ENCODE data around the gene SLC39A3.
A peak's percentile ranks its signal among the peaks of the same experiment; 100 is the strongest.

SLC39A3 gene

DNA sequence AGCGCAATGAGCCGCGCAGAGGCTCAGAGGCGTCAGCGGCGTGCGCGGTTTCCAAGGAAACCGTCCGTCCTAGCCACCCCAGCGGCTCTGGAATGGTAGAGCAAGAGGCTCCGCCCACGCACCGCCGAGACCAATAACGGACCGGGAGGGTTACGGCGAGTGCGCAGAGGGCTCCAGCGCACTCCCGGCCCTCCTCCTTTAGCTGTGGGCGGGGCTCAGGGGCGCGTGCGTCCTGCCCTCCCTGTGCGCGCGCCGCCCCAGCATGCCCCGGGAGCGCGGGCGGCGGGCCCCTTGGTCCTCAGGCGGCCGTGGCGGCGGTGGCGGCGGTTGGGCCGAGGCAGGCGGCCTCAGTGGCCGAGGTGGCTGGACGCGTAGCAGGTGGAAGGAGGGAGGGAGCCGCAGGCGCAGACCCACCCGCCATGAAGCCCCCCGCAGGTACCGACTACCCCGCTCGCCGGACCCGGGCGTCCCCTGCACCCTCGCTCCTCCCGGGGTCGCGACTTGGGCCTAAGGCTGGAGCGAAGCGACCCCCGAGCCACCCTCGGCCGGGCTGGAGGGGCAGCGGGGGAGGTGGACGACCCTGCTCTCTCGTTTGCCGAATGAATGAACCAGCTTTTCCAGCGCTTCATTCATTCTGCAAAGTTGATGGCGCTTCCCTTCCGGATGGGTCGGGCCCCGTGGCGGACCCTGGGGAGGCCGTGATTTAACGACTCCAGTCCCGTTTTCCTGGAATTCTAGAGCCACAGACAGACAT is 45.6 kb upstream of the SLC39A3 start, which contains the start of gene THOP1:
THOP1 (plus strand) TSS at position 260 of the 754 bp plus-strand sequence; CDS start at position 420, 160 bp downstream.
- Histone ChIP-seq H3K4me1 (ENCODE audit: insufficient read depth, low read length, severe bottlenecking) (peaks cover 62% of the 10 kb centered on the region), H3K9ac (ENCODE audit: low read length) (peak within 1 kb of the TSS; percentile 99)

DNA sequence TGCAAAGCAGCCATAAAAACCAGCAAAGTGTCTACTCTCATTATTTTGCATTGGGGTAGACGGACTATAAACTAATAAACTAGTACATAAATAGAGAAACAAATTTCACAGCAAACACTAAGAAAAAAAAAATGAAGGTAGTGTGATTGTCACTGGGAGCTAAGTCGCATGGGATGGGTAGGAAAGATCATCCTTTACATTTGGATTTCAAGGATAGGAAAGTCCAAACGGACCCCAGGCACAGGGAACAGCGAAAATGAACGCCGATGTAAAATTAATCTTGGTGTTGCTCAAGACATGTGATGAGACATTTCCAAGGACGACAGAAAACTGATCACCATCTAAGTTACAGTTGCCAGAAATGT is 43.9 kb upstream of the SLC39A3 start:
- Histone ChIP-seq H3K9ac (ENCODE audit: low read length) (peak overlapping the region; percentile 40; the same call in 1 of the 2 replicates), H3K9me3 (ENCODE audit: low read length) (no peaks in the 10 kb centered on the region), H3K79me2 (ENCODE audit: insufficient read depth, low read length) (peaks cover 63% of the 10 kb centered on the region), H3K36me3 (ENCODE audit: insufficient read depth, low read length) (peaks cover 23% of the 10 kb centered on the region; the same call in 1 of the 2 replicates), H3K27ac (ENCODE audit: low read depth, low read length, poor library complexity, severe bottlenecking) (peak overlapping the region; percentile 76), H3K4me1 (ENCODE audit: insufficient read depth, low read length, severe bottlenecking) (peaks cover 54% of the 10 kb centered on the region), H3K4me3 (ENCODE audit: low read depth, low read length, poor library complexity, severe bottlenecking) (peak overlapping the region; percentile 89), H3K4me2 (ENCODE audit: low read length) (peak overlapping the region; percentile 58), H3K9me2 (ENCODE audit: low read depth, low read length) (no peaks in the 10 kb centered on the region), H4K20me1 (ENCODE audit: insufficient read depth, low read length) (no peaks in the 10 kb centered on the region), H3K27me3 (ENCODE audit: insufficient read depth, low read length) (no peaks in the 10 kb centered on the region), H3F3A (ENCODE audit: insufficient read depth, low read length) (no peaks in the 10 kb centered on the region), H2AFZ (ENCODE audit: low read length) (no peak overlapping the region; the same call in 1 of the 2 replicates)
- TF ChIP-seq EZH2 (IDR thresholded peaks at IDR 0.05; ENCODE audit: borderline replicate concordance, low read length), result no peak
- TF ChIP-seq, protein P1, sequence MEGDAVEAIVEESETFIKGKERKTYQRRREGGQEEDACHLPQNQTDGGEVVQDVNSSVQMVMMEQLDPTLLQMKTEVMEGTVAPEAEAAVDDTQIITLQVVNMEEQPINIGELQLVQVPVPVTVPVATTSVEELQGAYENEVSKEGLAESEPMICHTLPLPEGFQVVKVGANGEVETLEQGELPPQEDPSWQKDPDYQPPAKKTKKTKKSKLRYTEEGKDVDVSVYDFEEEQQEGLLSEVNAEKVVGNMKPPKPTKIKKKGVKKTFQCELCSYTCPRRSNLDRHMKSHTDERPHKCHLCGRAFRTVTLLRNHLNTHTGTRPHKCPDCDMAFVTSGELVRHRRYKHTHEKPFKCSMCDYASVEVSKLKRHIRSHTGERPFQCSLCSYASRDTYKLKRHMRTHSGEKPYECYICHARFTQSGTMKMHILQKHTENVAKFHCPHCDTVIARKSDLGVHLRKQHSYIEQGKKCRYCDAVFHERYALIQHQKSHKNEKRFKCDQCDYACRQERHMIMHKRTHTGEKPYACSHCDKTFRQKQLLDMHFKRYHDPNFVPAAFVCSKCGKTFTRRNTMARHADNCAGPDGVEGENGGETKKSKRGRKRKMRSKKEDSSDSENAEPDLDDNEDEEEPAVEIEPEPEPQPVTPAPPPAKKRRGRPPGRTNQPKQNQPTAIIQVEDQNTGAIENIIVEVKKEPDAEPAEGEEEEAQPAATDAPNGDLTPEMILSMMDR (IDR thresholded peaks at IDR 0.05; ENCODE audit: low read length), result no peak

More for the DNA sequence above, 45.6 kb upstream of the SLC39A3 start, which contains the start of gene THOP1:
- no peaks in the 10 kb centered on the region for H3K9me2 ChIP-seq (ENCODE audit: low read depth, low read length)
- no peak within 1 kb of the TSS for H2AFZ ChIP-seq (ENCODE audit: low read length)
- no peaks in the 10 kb centered on the region for H4K20me1 ChIP-seq (ENCODE audit: insufficient read depth, low read length)
- no peak for TF ChIP-seq EZH2 (IDR thresholded peaks at IDR 0.05; ENCODE audit: borderline replicate concordance, low read length)
- TF ChIP-seq, protein P1 (IDR thresholded peaks at IDR 0.05; ENCODE audit: low read length), result no peak
- peaks cover 27% of the 10 kb centered on the region for H3K36me3 ChIP-seq (ENCODE audit: insufficient read depth, low read length)
- no peaks in the 10 kb centered on the region for H3F3A ChIP-seq (ENCODE audit: insufficient read depth, low read length)
- H3K79me2 ChIP-seq (ENCODE audit: insufficient read depth, low read length), result peaks cover 49% of the 10 kb centered on the region
- no peaks in the 10 kb centered on the region for H3K27me3 ChIP-seq (ENCODE audit: insufficient read depth, low read length)
- H3K27ac ChIP-seq (ENCODE audit: low read depth, low read length, poor library complexity, severe bottlenecking), result peak within 1 kb of the TSS; percentile 76
- peak within 1 kb of the TSS; percentile 90 for H3K4me2 ChIP-seq (ENCODE audit: low read length)
- peak within 1 kb of the TSS; percentile 100 for H3K4me3 ChIP-seq (ENCODE audit: low read depth, low read length, poor library complexity, severe bottlenecking)
- H3K9me3 ChIP-seq (ENCODE audit: low read length), result no peaks in the 10 kb centered on the region

DNA sequence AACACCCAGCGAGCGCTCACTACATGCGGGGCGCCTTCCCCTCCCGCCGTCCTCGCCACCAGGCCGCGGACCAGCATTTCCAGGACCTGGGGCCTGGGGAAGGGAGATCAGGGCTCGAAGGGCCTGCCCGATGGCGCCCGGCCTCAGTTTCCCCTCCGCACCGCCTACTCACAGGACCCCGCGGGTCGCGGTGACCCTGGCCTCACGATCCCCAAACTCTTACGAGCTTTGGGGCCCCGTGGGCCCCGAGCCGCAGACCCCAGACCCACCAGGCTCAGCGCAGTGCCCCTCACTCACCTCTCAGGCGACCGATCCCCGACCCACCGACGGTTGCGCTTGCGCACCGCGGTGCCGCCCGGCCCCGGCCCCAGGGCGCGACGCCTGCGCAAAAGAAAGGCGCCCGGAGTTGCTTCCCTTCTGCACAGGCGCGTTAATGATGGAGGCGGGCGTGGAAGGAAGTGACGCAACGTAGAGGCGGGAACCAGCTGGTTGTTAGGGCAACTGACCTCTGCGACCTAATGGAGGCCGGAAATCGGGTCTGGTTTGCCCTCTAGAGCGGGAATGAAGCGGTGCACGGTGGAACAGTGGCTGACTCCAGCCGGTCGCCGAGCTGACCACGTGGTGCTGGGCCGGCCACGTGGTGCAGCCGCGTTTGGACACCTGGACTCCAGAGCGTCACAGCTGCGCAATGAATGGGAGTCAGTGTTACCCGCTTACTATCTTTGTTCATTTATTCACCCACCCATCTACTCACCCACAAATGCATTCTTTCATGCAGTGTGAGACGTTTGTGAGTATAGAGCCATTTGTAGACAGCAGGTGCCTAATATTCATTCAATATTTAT is 43.3 kb upstream of the SLC39A3 start, which contains the start of gene SGTA:
SGTA (minus strand) TSS at position 338 of the 845 bp plus-strand sequence. CDS start 14,205 bp downstream, outside the sequence.
- Histone ChIP-seq H3K9me3 (ENCODE audit: low read length) (no peaks in the 10 kb centered on the region), H3K4me2 (ENCODE audit: low read length) (peak within 1 kb of the TSS; percentile 89), H3K9ac (ENCODE audit: low read length) (peak within 1 kb of the TSS; percentile 91), H3K36me3 (ENCODE audit: insufficient read depth, low read length) (peaks cover 17% of the 10 kb centered on the region; the same call in 1 of the 2 replicates), H3K4me1 (ENCODE audit: insufficient read depth, low read length, severe bottlenecking) (peaks cover 52% of the 10 kb centered on the region), H4K20me1 (ENCODE audit: insufficient read depth, low read length) (no peaks in the 10 kb centered on the region), H2AFZ (ENCODE audit: low read length) (no peak within 1 kb of the TSS; the same call in 1 of the 2 replicates), H3K4me3 (ENCODE audit: low read depth, low read length, poor library complexity, severe bottlenecking) (peak within 1 kb of the TSS; percentile 89), H3K9me2 (ENCODE audit: low read depth, low read length) (no peaks in the 10 kb centered on the region), H3K79me2 (ENCODE audit: insufficient read depth, low read length) (peaks cover 68% of the 10 kb centered on the region), H3K27ac (ENCODE audit: low read depth, low read length, poor library complexity, severe bottlenecking) (peak within 1 kb of the TSS; percentile 76), H3K27me3 (ENCODE audit: insufficient read depth, low read length) (no peaks in the 10 kb centered on the region), H3F3A (ENCODE audit: insufficient read depth, low read length) (no peaks in the 10 kb centered on the region)
- TF ChIP-seq, protein P1 (IDR thresholded peaks at IDR 0.05; ENCODE audit: low read length), result peak; percentile 38
- TF ChIP-seq EZH2 (IDR thresholded peaks at IDR 0.05; ENCODE audit: borderline replicate concordance, low read length), result no peak

All from OCI-LY1 (cell line).